Fibroblast of upper back skin (primary cell): ENCODE measurements around the gene TBC1D5.
"Not testable (repeated sequence)": the region's sequence is repeated elsewhere in the genome, so short reads cannot be mapped to it uniquely, and the experiment has no call there.

ENCODE experiments used
- DNase-seq: peaks from one replicate; pipeline ENCODE4 v3.0.0-alpha.2; 2013

TBC1D5 gene

DNA sequence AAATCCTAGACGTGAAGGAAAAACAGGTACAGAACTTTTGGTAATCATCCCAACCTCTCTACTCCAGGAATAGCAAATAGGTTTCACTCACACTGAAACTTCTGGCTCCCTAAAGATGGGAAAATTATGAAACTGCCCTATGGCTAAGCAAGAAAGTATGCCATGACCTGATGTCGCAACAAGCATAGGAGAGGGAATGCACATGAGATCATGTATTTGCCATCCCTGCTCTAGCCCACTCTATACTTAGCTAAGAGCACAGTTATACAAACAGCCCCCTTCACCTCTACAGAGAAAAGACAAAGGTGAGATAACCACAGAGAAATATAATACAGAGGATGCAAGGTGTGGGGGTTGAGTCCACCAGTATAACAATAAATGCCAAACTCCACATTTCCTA lies 102.7 kb downstream of the TBC1D5 start:
- peak; percentile 93 for DNase-seq

- DNase-seq: peak; percentile 83
These were observed 103.2 kb downstream of the TBC1D5 start for GRCh38 chr3:17639257-17639656.

DNA sequence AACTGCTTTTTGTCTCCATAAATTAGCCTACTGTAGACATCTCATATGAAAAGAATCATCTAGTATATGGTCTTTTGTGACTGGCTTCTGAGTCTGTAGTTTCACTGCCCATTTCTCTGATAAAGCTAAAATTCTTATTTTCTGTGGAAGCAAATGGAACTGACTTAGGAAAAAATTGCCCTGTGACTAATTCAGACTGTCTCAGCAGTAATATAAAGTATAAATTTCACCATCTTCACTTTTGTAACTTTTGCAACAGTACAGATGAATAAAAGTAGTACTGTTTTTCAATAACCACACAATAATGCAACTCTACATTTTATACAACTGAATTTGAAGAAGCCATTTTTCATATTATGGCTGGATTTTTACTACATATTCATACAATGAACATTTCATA lies 104.1 kb downstream of the TBC1D5 start:
- peak; percentile 25 for DNase-seq

DNA sequence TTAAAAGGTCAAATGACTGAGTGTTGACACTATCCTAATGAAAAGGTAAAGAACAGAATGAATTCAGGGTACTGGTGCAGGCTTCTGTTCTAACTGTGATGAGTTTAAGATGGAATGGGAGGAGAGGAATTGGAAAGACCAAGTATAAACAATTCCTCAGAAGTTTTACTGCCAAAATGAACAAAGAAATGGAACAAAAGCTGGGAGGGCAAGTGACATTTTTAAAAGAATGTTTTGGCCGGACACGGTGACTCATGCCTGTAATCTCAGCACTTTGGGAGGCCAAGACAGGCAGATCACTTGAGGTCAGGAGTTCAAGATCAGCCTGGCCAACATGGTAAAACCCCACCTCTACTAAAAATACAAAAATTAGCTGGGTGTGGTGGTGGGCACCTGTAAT lies 106.8 kb downstream of the TBC1D5 start:
- peak; percentile 47 for DNase-seq

GRCh38 chr3:17634964-17635363 lies 107.5 kb downstream of the TBC1D5 start:
- DNase-seq: no peak

DNA sequence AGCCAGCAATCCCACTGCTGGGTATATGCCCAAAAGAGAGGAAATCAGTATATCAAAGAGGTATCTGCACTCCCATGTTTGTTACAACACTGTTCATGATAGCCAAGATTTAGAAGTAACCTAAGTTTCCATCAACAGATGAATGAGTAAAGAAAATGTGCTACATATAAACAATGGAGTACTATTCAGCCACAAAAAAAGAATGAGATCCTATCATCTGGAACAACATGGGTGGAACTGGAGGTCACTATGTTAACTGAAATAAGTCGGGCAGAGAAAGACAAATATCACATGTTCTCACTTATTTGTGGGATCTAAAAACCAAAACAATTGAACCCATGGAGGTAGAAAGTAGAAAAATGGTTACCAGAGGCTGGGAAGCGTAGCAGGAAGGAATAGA lies 108.2 kb downstream of the TBC1D5 start:
- no peak for DNase-seq

DNA sequence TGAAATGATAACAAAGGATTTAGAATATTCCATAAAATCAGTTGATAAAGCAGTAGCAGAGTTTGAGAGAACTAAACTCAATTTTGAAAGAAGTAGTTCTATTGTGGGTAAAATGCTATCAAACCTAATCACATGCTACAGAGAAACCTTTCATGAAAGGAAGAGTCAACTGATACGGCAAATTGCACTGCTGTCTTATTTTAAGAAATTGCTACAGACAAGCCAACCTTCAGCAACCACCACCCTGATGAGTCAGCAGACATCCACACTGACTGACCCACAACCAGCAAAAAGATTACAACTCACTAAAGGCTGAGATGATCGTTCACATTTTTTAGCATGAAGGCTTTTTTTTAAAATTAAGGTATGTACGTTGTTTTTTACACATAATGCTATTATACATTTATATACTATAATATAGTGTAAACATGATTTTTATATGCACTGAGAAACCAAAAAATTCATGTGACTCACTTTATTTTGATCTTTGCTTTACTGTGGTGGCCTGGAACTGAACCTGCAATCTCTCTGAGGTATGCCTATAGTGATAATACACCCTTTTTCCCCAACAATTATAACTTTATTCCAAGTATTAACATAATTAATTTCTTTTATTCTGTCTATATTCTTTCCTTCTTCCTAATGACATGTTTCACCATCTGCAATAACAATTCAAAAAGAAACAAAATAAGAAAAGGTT lies 109.9 kb downstream of the TBC1D5 start:
- peak; percentile 75 for DNase-seq

- DNase-seq: peak; percentile 74
These were observed 110.8 kb downstream of the TBC1D5 start for GRCh38 chr3:17631609-17632008.

GRCh38 chr3:17629400-17629799 lies 113.0 kb downstream of the TBC1D5 start:
- DNase-seq: no peak

GRCh38 chr3:17626395-17626794 lies 116.0 kb downstream of the TBC1D5 start:
- no peak for DNase-seq

GRCh38 chr3:17625133-17625532 lies 117.3 kb downstream of the TBC1D5 start:
- no peak for DNase-seq

DNA sequence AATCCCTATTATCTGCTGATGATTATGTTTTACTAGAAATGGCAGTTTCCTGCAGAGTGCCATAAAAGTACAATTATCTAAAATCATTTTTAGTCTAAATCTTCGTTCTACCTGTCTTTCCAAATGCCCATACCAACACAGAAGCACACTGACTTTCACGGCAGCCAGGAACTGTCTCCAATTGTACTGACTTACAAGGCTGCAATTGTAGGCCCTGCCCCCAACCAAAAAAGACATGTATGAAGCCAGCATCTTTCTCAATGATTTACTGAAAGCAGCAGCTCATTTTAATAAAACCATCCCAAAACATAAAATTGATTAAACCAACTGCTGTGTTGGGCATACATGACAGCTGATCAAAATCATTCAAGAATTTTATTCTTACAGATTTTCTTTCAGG lies 119.0 kb downstream of the TBC1D5 start:
- DNase-seq: no peak

- no peak for DNase-seq
These were observed 122.5 kb downstream of the TBC1D5 start for GRCh38 chr3:17619968-17620367.

GRCh38 chr3:17613017-17613416 lies 129.4 kb downstream of the TBC1D5 start:
- not testable (repeated sequence) for DNase-seq

DNA sequence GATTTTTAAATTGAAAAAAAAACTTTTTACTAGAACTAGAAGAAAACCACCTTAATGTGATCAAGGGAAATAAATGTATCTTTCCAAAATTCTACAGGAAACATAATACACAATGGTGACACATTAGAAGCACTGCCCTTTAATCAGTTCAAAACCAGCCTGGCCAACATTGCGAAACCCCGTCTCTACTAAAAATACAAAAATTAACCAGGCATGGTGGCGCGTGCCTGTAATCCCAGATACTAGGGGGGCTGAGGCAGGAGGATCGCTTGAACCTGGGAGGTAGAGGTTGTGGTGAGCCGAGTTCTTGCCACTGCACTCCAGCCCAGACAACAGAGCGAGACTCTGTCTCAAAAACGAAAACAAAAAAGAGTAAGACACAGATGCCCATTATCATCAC lies 134.5 kb downstream of the TBC1D5 start:
- DNase-seq: no peak

GRCh38 chr3:17605934-17606333 lies 136.5 kb downstream of the TBC1D5 start:
- DNase-seq: no peak

DNA sequence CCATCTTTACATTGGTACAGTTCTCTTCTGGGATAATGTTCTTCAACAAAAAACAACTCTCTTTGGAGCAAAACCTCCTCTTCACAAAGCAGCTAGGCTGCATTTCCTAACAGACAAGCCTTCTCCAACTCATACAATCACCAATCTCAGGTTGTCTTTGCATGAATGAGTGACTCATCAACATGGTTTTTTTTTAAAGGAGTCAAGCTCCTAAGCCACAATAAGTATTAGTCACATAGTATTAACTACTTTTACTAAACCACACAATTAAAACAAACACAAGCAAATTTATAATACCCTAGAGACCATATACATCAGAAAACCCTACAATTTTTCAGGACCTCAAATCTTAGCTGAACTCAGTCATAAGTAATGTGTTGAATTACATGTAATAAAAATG lies 137.4 kb downstream of the TBC1D5 start:
- DNase-seq: peak; percentile 87

DNA sequence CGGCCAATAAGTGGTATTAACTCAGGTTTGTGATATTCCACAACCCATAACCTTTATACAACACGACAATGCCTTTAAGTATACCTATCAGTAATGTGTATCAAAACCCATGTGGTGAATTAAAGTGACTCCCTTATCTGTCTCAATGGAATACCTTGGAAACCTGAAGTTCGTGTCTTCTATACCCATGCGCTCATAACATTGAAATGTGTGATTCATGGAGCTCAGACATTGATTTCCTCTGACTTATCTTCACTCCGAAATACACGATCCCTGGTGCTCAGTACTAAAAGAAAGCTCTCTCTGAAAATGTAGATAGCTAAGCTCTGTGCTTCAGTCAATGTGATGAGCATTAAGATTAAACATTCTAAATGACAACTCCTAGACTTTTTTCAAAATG lies 140.3 kb downstream of the TBC1D5 start:
- no peak for DNase-seq

DNA sequence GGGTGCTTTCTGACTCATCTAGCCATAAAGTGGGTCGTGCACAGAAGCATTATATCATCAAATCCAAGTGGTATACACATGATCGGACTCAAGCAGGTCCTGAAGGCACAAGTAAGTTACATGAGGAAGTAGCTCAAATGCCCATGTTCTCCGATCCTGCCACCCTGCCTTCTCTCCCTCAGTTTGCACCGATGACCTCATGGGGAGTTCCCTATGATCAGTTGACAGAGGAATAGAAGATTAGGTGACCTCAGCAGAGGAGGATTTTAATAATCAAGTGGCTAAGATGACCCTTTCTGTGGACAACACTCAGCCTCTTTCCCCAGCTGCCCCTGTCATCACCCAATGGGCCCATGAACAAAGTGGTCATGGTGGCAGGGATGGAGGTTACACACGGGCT lies 149.5 kb downstream of the TBC1D5 start:
- DNase-seq: no peak

- DNase-seq: no peak
These were observed 152.0 kb downstream of the TBC1D5 start for GRCh38 chr3:17590465-17590864.

GRCh38 chr3:17589888-17590287 lies 152.5 kb downstream of the TBC1D5 start:
- DNase-seq: no peak

- DNase-seq: no peak
These were observed 154.0 kb downstream of the TBC1D5 start for GRCh38 chr3:17588422-17588821.

GRCh38 chr3:17585394-17586325 lies 156.8 kb downstream of the TBC1D5 start:
- no peak for DNase-seq

DNA sequence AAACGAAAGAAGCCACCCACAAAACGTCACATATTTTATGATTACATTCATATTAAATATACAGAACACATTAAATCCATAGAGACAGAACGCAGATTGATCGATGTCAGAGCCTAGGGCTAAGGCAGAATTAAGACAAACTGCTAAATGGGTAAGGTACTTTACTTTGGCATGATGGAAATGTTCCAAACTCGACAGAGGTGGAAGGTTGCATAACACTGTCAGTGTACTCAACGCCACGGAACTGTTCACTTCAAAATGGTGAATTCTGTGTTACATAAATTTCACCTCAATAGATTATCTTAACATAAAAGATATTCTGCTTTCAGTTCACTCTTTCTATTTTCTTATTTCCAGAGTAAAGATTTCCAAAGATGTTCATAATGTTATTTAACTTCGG lies 158.4 kb downstream of the TBC1D5 start:
- DNase-seq: no peak
